Activated CD8-positive, alpha-beta T cell treated with anti-CD3 and anti-CD28 coated beads, Interleukin-2, amount 10 ng/mL, durations not matched to agents 7 days and 5 days (primary cell): ENCODE data around the gene DCANP1. TPM values are rescaled to one million over a fixed set of nuclear protein-coding genes. Genes with fewer than 3 reads are reported as not detected.
"Not testable (repeated sequence)": the region's sequence is repeated elsewhere in the genome, so short reads cannot be mapped to it uniquely, and the experiment has no call there.

Experiments used
- ATAC-seq: fragments of 150-1000 bp; cut with Tn5 transposase; one replicate; pipeline ENCODE4 v1.10.0; 2021; ENCODE audit warnings: moderate library complexity
- CTCF ChIA-PET: fragments of 350-600 bp; sonication (Branson Sonifier 250); formaldehyde crosslinking; loops from one replicate; lab custom pipeline; 2021; ENCODE audit warnings: antibody characterized with exemption; lab: Charles Lee
- POLR2A ChIA-PET: fragments of 350-600 bp; sonication (Branson Sonifier 250); formaldehyde crosslinking; loops from one replicate; lab custom pipeline; 2021; ENCODE audit warnings: antibody characterized with exemption; lab: Charles Lee
- DNase-seq: peaks from one replicate; pipeline ENCODE4 v3.0.0-alpha.2; 2020
- H3K27ac Mint-ChIP-seq: one replicate; pipeline ENCODE4 v1.8.0; 2021; ENCODE audit warnings: mild to moderate bottlenecking, mixed read lengths
- H3K27me3 Mint-ChIP-seq: one replicate; pipeline ENCODE4 v1.8.0; 2021; ENCODE audit warnings: low read depth, mixed read lengths
- H3K36me3 Mint-ChIP-seq: one replicate; pipeline ENCODE4 v1.8.0; 2021; ENCODE audit warnings: low read depth, mixed read lengths
- H3K4me1 Mint-ChIP-seq: one replicate; pipeline ENCODE4 v1.8.0; 2021; ENCODE audit warnings: low read depth, mixed read lengths
- H3K4me3 Mint-ChIP-seq: one replicate; pipeline ENCODE4 v1.8.0; 2021; ENCODE audit warnings: mild to moderate bottlenecking, mixed read lengths
- H3K9me3 Mint-ChIP-seq: one replicate; pipeline ENCODE4 v1.8.0; 2022; ENCODE audit warnings: mixed read lengths; ENCODE audit not compliant: insufficient read depth
- total RNA-seq, 2 experiments: library from RNA; stranded (reverse); gene quantifications; one replicate each; pipeline ENCODE4 v1.2.3, GENCODE V29; 2021

Gene DCANP1, protein sequence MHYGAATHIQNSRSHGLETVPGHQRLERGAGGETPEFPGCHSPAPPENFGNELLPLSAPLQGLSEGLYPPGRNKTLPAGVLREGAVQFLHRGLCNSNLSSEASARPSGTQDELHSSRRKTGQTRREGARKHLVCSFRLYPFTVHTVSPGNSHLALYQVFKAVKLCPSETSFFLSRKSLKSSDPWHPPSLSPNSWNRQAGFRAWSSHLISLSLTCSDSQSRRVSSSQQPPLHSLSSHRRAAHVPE
- total RNA-seq, result not detected

DNA sequence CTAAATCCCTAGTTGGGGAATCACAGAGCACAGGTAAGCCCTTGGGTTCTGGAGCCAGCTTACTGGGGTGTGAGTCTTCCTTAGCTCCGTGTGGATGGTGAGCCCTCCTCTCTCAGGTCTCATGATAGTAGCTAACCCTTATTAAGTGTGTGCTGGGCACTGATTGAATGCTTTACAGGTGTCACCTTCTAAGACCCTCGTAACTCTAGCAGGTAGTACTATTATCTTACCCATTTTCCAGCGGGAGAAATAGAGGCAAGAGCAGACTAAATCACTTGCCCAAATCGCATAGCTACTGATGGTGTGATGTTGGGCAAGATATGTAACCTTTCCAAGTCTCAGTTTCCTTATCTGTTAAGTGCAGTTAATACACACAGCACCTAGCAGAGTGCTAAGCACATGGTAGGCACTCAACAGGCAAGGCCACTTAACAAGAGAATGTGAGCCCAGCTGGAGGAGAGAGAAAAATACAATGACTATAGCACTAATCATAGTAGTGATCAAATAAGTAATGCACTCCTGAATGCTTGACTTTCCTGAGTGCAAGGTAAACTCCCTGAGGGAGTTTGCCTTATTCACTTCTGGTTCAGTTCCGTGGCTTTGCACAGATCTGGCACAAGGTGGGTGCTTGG is at the start of gene DCANP1:
Gene DCANP1, minus strand, starts transcription at position 51 of the 632 bp plus-strand sequence. CDS start 240 bp downstream, outside the sequence.
- no peak within 1 kb of the TSS for H3K4me3 Mint-ChIP-seq
- ATAC-seq (no peak), DNase-seq (no peak)
- peaks cover 4% of the 10 kb centered on the region for H3K27me3 Mint-ChIP-seq
- CTCF ChIA-PET, result interaction anchor here (1.0 to 3.0 kb wide), 4 partner anchors 11 to 119 kb away, joined by 4 to 13 read pairs (median 8); no protein-coding TSS in a partner anchor
- H3K36me3 Mint-ChIP-seq, result no peaks in the 10 kb centered on the region
- H3K4me1 Mint-ChIP-seq, result no peaks in the 10 kb centered on the region
- POLR2A ChIA-PET, result no interaction called here
- H3K27ac Mint-ChIP-seq, result no peak within 1 kb of the TSS
- no peaks in the 10 kb centered on the region for H3K9me3 Mint-ChIP-seq

GRCh38 chr5:135495531-135495930 is 48.4 kb upstream of the DCANP1 start:
- CTCF ChIA-PET, H3K4me3 Mint-ChIP-seq, DNase-seq, ATAC-seq, H3K4me1 Mint-ChIP-seq, H3K9me3 Mint-ChIP-seq, H3K27ac Mint-ChIP-seq, H3K36me3 Mint-ChIP-seq, POLR2A ChIA-PET: not testable (repeated sequence)
- H3K27me3 Mint-ChIP-seq, result peaks cover 51% of the 10 kb centered on the region

GRCh38 chr5:135494196-135494595 is 47.0 kb upstream of the DCANP1 start:
- ATAC-seq, result no peak
- H3K4me1 Mint-ChIP-seq, result peaks cover 7% of the 10 kb centered on the region
- POLR2A ChIA-PET, result interaction anchor here (1.2 kb wide), 1 partner anchor 11 kb away, joined by 3 read pairs; no protein-coding TSS in a partner anchor
- DNase-seq, result no peak
- no peak overlapping the region for H3K4me3 Mint-ChIP-seq
- H3K9me3 Mint-ChIP-seq, result no peaks in the 10 kb centered on the region
- peaks cover 2% of the 10 kb centered on the region for H3K36me3 Mint-ChIP-seq
- peaks cover 63% of the 10 kb centered on the region for H3K27me3 Mint-ChIP-seq
- H3K27ac Mint-ChIP-seq, result no peak overlapping the region
- CTCF ChIA-PET, result no interaction called here

GRCh38 chr5:135493406-135494180 is 46.4 kb upstream of the DCANP1 start:
- Mint-ChIP-seq H3K27me3 (peaks cover 64% of the 10 kb centered on the region), H3K9me3 (no peaks in the 10 kb centered on the region), H3K4me3 (no peak overlapping the region), H3K36me3 (peaks cover 2% of the 10 kb centered on the region), H3K4me1 (peaks cover 7% of the 10 kb centered on the region), H3K27ac (no peak overlapping the region)
- DNase-seq (no peak), ATAC-seq (no peak)
- POLR2A ChIA-PET, result interaction anchor here (1.2 kb wide), 1 partner anchor 11 kb away, joined by 3 read pairs; no protein-coding TSS in a partner anchor
- CTCF ChIA-PET, result no interaction called here

DNA sequence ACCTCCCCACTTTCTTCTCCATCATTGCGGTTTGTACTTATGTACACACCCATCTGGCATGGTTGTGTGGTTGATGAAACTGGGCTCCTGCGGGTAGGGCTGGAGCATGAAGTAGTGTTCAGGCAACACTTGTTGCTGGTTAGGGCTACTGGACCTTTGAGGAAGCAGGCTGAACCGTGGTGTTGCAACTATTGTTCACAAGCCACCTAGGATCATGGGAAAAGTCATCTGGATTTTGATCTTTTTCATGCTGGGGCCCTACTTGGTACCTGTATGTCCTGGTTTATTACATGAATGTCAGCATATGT is 45.1 kb upstream of the DCANP1 start:
- H3K4me1 Mint-ChIP-seq, result peaks cover 7% of the 10 kb centered on the region
- ChIA-PET CTCF (no interaction called here), POLR2A (no interaction called here)
- no peak overlapping the region for H3K4me3 Mint-ChIP-seq
- no peaks in the 10 kb centered on the region for H3K9me3 Mint-ChIP-seq
- peaks cover 2% of the 10 kb centered on the region for H3K36me3 Mint-ChIP-seq
- H3K27me3 Mint-ChIP-seq, result peaks cover 78% of the 10 kb centered on the region
- no peak for DNase-seq
- no peak for ATAC-seq
- no peak overlapping the region for H3K27ac Mint-ChIP-seq

DNA sequence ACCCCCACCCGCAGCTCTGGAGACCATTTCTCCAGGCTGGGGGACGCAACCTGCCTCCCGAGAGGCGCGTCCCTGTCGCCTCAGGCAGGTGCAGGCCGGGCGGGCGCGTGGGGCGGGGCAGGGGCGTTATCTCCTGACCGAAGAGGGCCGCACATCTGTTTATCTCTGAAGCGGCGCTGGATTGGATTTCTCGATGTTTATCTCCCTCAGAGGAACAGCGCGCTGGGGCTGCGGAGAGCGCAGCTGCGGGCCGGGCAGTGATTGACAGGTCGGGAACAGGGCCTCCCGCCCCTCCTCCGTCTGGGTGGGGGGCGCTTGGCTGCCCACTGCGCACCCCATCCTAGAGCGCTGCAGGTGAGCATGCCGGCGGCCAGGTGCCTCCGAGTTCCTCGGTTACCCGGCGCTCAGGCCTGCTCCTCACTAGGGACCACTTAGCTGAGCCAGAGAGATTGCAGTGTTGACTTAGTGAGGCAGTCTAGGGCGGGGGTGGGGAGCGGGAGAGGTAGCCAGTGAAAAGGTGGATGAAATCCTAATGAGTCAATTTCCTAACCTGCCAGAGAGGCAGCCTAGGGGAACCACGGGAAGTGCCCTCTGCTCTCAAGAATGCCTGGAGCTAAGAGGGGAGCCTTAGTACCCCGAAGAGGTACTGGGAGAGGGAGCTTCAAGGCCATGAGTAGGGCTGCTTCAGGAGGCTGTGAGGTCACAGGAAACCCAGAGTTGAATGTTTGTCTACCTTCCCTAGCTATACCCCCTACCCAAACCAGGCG is 44.6 kb upstream of the DCANP1 start:
- no peak for DNase-seq
- H3K36me3 Mint-ChIP-seq, result peaks cover 2% of the 10 kb centered on the region
- H3K9me3 Mint-ChIP-seq, result no peaks in the 10 kb centered on the region
- no peak overlapping the region for H3K27ac Mint-ChIP-seq
- POLR2A ChIA-PET, result no interaction called here
- H3K27me3 Mint-ChIP-seq, result peaks cover 77% of the 10 kb centered on the region
- CTCF ChIA-PET, result no interaction called here
- no peak overlapping the region for H3K4me3 Mint-ChIP-seq
- ATAC-seq, result no peak
- peaks cover 7% of the 10 kb centered on the region for H3K4me1 Mint-ChIP-seq

DNA sequence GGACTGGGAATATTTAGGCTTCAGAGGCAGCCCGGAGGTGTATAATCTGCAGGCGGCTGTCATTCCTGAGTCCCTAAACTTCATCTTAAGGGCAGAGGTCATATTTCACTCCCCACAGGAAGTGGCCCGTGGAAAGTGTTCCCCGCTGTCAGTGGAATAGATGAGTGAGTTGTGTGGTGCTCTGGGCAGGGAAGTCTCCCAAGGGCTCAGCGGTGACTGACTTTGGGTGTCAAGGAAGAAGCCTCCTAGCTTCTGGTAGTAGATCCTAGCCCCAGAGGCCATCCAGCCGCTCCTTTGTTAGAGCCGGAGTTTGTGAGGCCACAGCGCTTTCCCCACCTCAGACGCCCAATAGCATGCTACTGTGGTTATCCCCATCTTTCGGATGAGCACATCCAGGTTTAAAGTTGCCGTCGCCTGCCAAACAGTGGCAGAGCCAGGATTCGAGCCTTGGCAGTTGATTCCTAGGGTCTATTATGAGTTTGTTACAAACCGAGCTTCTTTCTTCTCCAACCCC is 43.9 kb upstream of the DCANP1 start:
- CTCF ChIA-PET, result interaction anchor here (0.8 to 1.7 kb wide), 2 partner anchors 25 to 70 kb away, joined by 3 to 6 read pairs; no protein-coding TSS in a partner anchor
- H3K4me3 Mint-ChIP-seq, result no peak overlapping the region

GRCh38 chr5:135490245-135491037 is 43.3 kb upstream of the DCANP1 start:
- CTCF ChIA-PET, result interaction anchor here (0.8 to 1.7 kb wide), 2 partner anchors 25 to 71 kb away, joined by 3 to 6 read pairs; no protein-coding TSS in a partner anchor
- no peak overlapping the region for H3K27ac Mint-ChIP-seq
- H3K4me1 Mint-ChIP-seq, result peaks cover 7% of the 10 kb centered on the region
- H3K4me3 Mint-ChIP-seq, result no peak overlapping the region
- DNase-seq (no peak), ATAC-seq (no peak)
- no peaks in the 10 kb centered on the region for H3K9me3 Mint-ChIP-seq
- peaks cover 84% of the 10 kb centered on the region for H3K27me3 Mint-ChIP-seq
- POLR2A ChIA-PET, result no interaction called here
- H3K36me3 Mint-ChIP-seq, result peaks cover 2% of the 10 kb centered on the region

More for the DNA sequence above, 43.9 kb upstream of the DCANP1 start:
- Mint-ChIP-seq H3K36me3 (peaks cover 2% of the 10 kb centered on the region), H3K9me3 (no peaks in the 10 kb centered on the region), H3K27ac (no peak overlapping the region), H3K4me1 (peaks cover 7% of the 10 kb centered on the region), H3K27me3 (peaks cover 80% of the 10 kb centered on the region)
- DNase-seq, result no peak
- POLR2A ChIA-PET, result no interaction called here
- no peak for ATAC-seq

DNA sequence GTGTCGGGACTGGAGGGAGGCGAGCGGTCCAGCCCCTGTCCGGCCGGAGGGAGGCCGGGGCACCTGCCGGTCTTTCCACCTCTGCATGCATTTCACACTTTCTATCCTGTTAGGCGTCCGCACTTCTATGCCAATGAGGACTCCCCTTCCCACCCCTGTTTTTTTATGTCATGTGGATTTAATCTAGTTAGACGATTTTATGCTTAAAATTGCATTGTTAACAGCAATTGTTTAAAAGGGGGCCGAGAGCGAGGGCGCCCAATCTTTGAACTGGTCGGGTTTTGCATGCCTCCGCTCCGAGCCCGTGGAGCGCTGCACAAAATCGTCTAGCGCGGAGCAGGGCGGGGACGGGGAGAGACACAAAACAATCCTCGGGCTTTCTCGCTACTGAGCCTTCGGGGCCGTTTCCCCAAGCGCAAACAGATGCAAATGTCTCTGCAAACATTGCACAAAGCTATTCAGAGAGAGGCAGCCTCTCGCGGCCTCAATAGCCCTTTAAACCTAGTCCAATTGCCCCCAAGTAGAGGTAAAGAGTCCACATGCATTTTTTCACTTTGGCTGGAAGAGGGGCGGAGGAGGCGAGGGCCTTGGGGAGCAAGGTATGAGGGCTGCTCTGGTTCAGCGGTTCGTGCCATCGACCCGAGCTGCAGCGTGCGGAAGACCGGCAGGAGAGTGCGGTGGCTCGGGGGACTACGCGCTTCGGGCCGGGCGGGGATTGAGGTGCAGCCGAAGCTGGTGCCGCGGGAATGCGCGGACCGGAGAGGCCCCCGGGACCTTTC is 42.5 kb upstream of the DCANP1 start:
- peaks cover 7% of the 10 kb centered on the region for H3K4me1 Mint-ChIP-seq
- H3K27ac Mint-ChIP-seq, result peak overlapping the region; percentile 16
- H3K4me3 Mint-ChIP-seq, result no peak overlapping the region

DNA sequence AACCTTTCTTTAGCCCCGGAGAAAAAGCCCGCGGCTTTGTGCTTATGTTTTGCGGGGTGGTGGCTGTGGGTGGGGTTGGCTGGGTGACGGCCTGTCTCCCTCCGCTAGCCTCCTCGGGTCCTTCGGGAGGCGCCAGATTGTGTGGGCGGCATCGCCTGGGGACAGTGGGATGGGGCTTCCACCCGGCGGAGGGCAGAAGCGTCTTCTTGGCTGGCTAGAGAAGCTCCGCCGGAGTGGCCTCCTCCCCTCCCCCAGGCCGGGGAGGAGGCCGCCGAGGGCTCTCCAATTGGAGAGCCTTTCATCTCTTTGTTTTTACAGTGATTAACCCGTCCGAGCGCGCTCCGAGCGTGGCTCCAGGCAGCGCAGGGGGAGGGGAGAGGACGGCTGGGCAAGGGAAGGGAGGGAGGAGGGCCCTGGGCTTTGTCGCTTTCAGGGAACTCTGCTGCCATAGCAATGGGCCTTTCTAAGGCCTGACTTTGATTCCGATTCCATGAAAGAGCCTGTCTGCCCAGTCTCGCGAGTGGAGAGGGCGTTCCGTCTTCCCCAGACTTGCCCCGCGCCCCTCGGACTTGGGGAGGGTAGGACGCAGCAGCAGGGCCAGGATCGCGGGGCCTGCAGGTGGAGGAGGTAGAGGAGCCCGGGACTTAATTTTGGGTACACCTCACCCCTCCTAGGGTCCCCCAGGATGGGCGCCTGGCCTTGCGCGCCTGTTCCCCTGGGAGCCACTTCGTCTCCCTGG is 41.7 kb upstream of the DCANP1 start:
- H3K27me3 Mint-ChIP-seq, result peaks cover 81% of the 10 kb centered on the region
- H3K4me3 Mint-ChIP-seq, result no peak overlapping the region
- DNase-seq (no peak), ATAC-seq (no peak)
- H3K36me3 Mint-ChIP-seq, result peaks cover 2% of the 10 kb centered on the region
- ChIA-PET CTCF (no interaction called here), POLR2A (no interaction called here)
- H3K27ac Mint-ChIP-seq, result no peak overlapping the region
- H3K4me1 Mint-ChIP-seq, result peaks cover 7% of the 10 kb centered on the region
- no peaks in the 10 kb centered on the region for H3K9me3 Mint-ChIP-seq

More for the DNA sequence above, 42.5 kb upstream of the DCANP1 start:
- no peak for ATAC-seq
- H3K27me3 Mint-ChIP-seq, result peaks cover 85% of the 10 kb centered on the region
- no peak for DNase-seq
- H3K36me3 Mint-ChIP-seq, result peaks cover 2% of the 10 kb centered on the region
- CTCF ChIA-PET, result interaction anchor here (1.7 kb wide), 1 partner anchor 24 kb away, joined by 6 read pairs; no protein-coding TSS in a partner anchor
- POLR2A ChIA-PET, result no interaction called here
- H3K9me3 Mint-ChIP-seq, result no peaks in the 10 kb centered on the region
